Peyer's patch (tissue), 4 donors: ENCODE results near the gene PRAMEF18. TPM values are rescaled to one million over a fixed set of nuclear protein-coding genes. Genes with fewer than 3 reads are reported as not detected.
"Not testable (repeated sequence)": the region's sequence is repeated elsewhere in the genome, so short reads cannot be mapped to it uniquely, and the experiment has no call there.

Source experiments
- DNase-seq, 3 donors: peaks; one replicate each; pipeline ENCODE4 v3.0.0-alpha.2; 2017 to 2019
- H3K27ac ChIP-seq, 4 donors: fragments of 200-600 bp; sonication (generic); one replicate each; pipeline ENCODE4 v1.5.1; 2016 to 2019
- H3K27me3 ChIP-seq, 2 donors: fragments of 200-600 bp; sonication (generic); one replicate each; pipeline ENCODE4 v1.5.1; 2019
- H3K36me3 ChIP-seq, 3 donors: fragments of 200-600 bp; sonication (generic); one replicate each; pipeline ENCODE4 v1.5.1; 2016 to 2019
- H3K4me1 ChIP-seq, 4 donors: fragments of 200-600 bp; sonication (generic); one replicate each; pipeline ENCODE4 v1.5.1; 2016 to 2019
- H3K4me3 ChIP-seq, 4 donors: fragments of 200-600 bp; sonication (generic); 1 replicate in 3 of 4; 2 replicates in 1 of 4; pipeline ENCODE4 v1.5.1; 2016 to 2019; ENCODE audit warnings: mild to moderate bottlenecking in 1 of 4
- H3K9me3 ChIP-seq, 4 donors: fragments of 200-600 bp; sonication (generic); one replicate each; pipeline ENCODE4 v1.5.1; 2016 to 2019; ENCODE audit warnings: mild to moderate bottlenecking in 1 of 4
- POLR2A ChIP-seq, 2 donors: fragments of 450-650 bp; IDR thresholded peaks; one replicate each; pipeline ENCODE4 v1.5.1; 2017; ENCODE audit warnings: antibody characterized with exemption in 2 of 2, mild to moderate bottlenecking in 2 of 2, moderate library complexity in 2 of 2
- total RNA-seq, 4 donors: library from RNA; depleted of rRNA; stranded (reverse); fragments of >200 nt; gene quantifications; one replicate each; pipeline ENCODE4 v1.1.0, GENCODE V29; 2016
- TF ChIP-seq, protein P1 (sequence below), 6 experiments: fragments of 450-650 bp in 4 of 6; fragments of 200-600 bp in 2 of 6; sonication (generic) in 1 of 6; IDR thresholded peaks; one replicate each; pipeline ENCODE4 v1.5.1; 2017 to 2019; ENCODE audit warnings: antibody characterized with exemption in 6 of 6, mild to moderate bottlenecking in 3 of 6, moderate library complexity in 1 of 6

PRAMEF18 gene
- total RNA-seq, 4 donors from 2014 or later, result not detected

DNA sequence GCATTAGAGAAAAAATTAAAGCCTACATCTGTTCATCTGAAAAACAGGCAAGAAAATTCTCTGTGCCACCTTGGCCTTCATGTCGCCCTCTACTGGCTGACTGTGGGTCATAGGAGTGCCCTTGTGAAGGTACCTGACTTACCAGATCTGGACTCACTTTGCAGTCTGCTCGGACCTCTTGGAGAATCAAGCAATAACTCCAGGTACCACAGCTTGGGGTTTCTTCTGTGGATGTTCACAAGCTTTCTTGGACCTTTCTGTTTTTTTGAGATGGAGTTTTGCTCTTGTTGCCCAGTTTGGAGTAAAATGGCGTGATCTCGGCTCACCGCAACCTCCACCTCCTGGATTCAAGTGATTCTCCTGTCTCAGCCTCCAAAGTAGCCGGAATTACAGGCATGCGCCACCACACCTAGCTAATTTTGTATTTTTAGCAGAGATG lies 2.4 kb upstream of the PRAMEF18 start:
- no peaks in the 10 kb centered on the region for H3K27me3 ChIP-seq
- H3K36me3 ChIP-seq, result no peaks in the 10 kb centered on the region
- TF ChIP-seq POLR2A (IDR thresholded peaks at IDR 0.05), result no peak
- TF ChIP-seq, protein P1, sequence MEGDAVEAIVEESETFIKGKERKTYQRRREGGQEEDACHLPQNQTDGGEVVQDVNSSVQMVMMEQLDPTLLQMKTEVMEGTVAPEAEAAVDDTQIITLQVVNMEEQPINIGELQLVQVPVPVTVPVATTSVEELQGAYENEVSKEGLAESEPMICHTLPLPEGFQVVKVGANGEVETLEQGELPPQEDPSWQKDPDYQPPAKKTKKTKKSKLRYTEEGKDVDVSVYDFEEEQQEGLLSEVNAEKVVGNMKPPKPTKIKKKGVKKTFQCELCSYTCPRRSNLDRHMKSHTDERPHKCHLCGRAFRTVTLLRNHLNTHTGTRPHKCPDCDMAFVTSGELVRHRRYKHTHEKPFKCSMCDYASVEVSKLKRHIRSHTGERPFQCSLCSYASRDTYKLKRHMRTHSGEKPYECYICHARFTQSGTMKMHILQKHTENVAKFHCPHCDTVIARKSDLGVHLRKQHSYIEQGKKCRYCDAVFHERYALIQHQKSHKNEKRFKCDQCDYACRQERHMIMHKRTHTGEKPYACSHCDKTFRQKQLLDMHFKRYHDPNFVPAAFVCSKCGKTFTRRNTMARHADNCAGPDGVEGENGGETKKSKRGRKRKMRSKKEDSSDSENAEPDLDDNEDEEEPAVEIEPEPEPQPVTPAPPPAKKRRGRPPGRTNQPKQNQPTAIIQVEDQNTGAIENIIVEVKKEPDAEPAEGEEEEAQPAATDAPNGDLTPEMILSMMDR (IDR thresholded peaks at IDR 0.05), result peak in 2 of 6 experiments; percentile 14 to 37
- H3K4me3 ChIP-seq, result no peak overlapping the region
- no peaks in the 10 kb centered on the region for H3K9me3 ChIP-seq
- H3K4me1 ChIP-seq, result no peaks in the 10 kb centered on the region
- no peak overlapping the region for H3K27ac ChIP-seq
- peak in 1 of 3 donors; percentile 71 for DNase-seq

DNA sequence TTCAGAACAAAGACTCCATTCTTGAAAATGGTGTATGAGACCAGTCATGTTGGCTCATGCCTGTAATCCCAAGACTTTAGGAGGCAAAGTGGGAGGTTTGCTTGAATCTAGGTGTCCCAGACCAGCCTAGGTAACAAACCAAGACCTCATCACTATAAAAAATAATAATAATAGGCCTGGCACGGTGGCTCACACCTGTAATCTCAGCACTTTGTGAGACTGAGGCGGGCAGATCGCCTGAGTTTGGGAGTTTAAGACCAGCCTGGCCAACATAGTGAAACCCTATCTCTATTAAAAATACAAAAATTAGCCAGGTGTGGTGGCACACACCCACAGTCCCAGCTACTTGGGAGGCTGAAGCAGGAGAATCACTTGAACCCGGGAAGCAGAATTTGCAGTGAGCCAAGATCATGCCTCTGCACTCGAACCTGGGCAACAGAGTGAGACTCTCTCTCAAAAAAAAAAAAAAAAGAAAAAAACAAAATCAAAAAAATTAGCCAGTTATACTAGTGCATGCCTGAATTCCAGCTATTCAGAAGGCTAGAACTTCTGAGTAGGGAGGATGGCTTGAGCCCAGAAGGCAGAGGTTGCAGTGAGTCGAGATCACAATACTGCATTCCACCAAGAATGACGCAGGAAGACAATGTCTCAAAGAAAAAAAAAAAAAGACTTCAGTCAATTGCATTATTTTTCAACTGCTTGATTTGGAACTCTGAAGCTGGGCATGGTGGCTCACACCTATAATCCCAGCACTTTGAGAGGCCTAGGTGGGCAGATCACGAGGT lies 1.5 kb upstream of the PRAMEF18 start:
- not testable (repeated sequence) for H3K27me3 ChIP-seq, H3K9me3 ChIP-seq, H3K36me3 ChIP-seq, H3K4me1 ChIP-seq, DNase-seq, H3K27ac ChIP-seq, H3K4me3 ChIP-seq

DNA sequence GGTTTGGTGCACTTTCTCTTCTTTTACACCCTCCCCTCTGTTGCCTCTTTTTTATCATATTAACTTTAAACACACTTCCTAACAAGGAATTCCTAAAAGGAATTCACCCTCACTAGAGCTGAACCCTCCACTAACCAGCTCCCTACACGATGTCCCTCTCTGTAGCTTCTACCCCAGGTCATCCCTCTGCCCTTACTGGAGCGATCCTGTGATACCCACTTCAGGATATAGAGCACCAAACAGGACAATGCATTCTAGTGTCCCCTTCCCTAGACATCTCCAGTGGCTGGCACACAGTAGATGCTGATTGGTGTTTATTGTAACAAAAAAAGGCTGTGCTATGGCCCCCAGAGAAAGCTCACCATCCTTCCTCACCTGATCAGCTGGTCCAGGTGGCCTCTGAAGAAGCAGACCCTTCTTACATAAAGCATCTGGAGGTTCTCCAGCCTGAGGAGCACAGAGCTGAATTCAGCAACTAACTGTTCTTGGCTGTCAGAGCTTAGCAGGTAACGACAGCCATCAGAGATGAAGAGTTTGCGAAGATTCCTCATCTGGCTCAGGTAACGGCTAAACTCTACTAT lies 1.4 kb downstream of the PRAMEF18 start:
- no peaks in the 10 kb centered on the region for H3K9me3 ChIP-seq
- DNase-seq, result peak in 1 of 3 donors; percentile 8
- H3K27ac ChIP-seq, result no peak overlapping the region
- TF ChIP-seq, protein P1 (IDR thresholded peaks at IDR 0.05), result no peak
- TF ChIP-seq POLR2A (IDR thresholded peaks at IDR 0.05), result no peak
- no peak overlapping the region for H3K4me3 ChIP-seq
- H3K27me3 ChIP-seq, result no peaks in the 10 kb centered on the region
- no peaks in the 10 kb centered on the region for H3K4me1 ChIP-seq
- no peaks in the 10 kb centered on the region for H3K36me3 ChIP-seq

GRCh38 chr1:13222788-13223187 lies 3.2 kb downstream of the PRAMEF18 start:
- H3K9me3 ChIP-seq, H3K36me3 ChIP-seq, H3K27ac ChIP-seq, H3K4me1 ChIP-seq, H3K4me3 ChIP-seq, DNase-seq, H3K27me3 ChIP-seq: not testable (repeated sequence)

- DNase-seq, H3K9me3 ChIP-seq, H3K36me3 ChIP-seq, H3K4me3 ChIP-seq, H3K27me3 ChIP-seq, H3K27ac ChIP-seq, H3K4me1 ChIP-seq: not testable (repeated sequence)
Measured at GRCh38 chr1:13219203-13219602, 6.8 kb downstream of the PRAMEF18 start.

DNA sequence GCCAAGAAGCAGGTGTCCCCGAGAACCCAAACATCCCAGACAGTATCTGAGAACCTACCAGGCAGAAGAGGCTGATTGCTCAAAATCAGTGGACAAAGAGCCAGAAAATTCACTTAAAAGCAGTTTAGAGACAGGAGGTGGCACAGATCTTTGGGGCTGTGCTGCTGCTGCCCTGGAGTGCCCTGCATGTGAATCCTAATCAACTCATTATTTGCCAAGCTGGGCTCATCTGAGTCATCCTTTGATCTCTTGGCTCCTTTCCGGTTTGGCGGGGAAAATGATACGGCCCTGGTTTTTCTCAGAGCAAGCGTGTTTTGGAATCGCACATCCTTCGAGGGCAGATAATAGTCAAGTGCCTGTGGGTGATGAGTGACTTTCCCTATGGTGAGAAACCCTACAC lies 9.3 kb downstream of the PRAMEF18 start:
- H3K36me3 ChIP-seq, H3K4me1 ChIP-seq, H3K27ac ChIP-seq, H3K27me3 ChIP-seq, DNase-seq, H3K9me3 ChIP-seq, H3K4me3 ChIP-seq: not testable (repeated sequence)

DNA sequence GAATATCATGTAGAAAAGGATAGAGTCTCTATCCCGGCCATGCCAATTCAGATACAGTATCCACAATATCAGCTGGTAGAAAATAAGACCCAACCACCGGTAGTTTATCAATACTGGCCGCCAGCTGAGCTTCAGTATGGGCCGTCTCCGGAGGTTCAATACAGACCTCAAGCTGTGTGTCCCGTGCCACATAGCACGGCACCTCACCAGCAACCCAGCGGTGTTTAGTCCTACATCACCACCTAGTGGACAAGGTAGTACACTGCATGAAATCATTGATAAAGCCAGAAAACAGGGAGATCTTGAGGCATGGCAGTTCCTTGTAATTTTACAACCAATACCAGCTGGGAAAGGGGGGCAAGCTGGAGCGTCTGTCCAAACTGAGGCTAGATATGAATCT lies 17.2 kb downstream of the PRAMEF18 start:
- H3K27ac ChIP-seq, H3K4me1 ChIP-seq, H3K9me3 ChIP-seq, H3K4me3 ChIP-seq, H3K36me3 ChIP-seq, DNase-seq, H3K27me3 ChIP-seq: not testable (repeated sequence)

GRCh38 chr1:13201309-13201708 lies 24.6 kb downstream of the PRAMEF18 start, which contains the start of gene PRAMEF13:
PRAMEF13 (minus strand) TSS chr1:13201409; CDS start chr1:13199589, 1,820 bp downstream.
- not testable (repeated sequence) for H3K4me3 ChIP-seq, H3K4me1 ChIP-seq, H3K36me3 ChIP-seq, H3K27ac ChIP-seq, DNase-seq, H3K9me3 ChIP-seq, H3K27me3 ChIP-seq

Other genes with a start within 250 kb of the PRAMEF18 start
- gene PRAMEF27, start 169.6 kb downstream of the PRAMEF18 start, total RNA-seq, result not detected
- not detected for gene HNRNPCL3, start 165.4 kb downstream of the PRAMEF18 start, total RNA-seq
- gene PRAMEF25, start 155.4 kb downstream of the PRAMEF18 start, total RNA-seq, result not detected
- not detected for gene HNRNPCL2, start 109.3 kb downstream of the PRAMEF18 start, total RNA-seq
- not detected for gene PRAMEF26, start 70.1 kb downstream of the PRAMEF18 start, total RNA-seq
- gene HNRNPCL4, start 60.5 kb downstream of the PRAMEF18 start, total RNA-seq, result not detected
- not detected for gene PRAMEF9, start 54.3 kb downstream of the PRAMEF18 start, total RNA-seq
- not detected for gene PRAMEF13, start 24.7 kb downstream of the PRAMEF18 start, total RNA-seq
- not detected for gene PRAMEF5, start 28.0 kb upstream of the PRAMEF18 start, total RNA-seq
- gene PRAMEF8, start 59.0 kb upstream of the PRAMEF18 start, total RNA-seq, result not detected
- not detected for gene PRAMEF33, start 77.4 kb upstream of the PRAMEF18 start, total RNA-seq
- gene PRAMEF15, start 89.4 kb upstream of the PRAMEF18 start, total RNA-seq, result not detected
- not detected for gene PRAMEF14, start 121.0 kb upstream of the PRAMEF18 start, total RNA-seq
- gene PRAMEF19, start 145.8 kb upstream of the PRAMEF18 start, total RNA-seq, result not detected
- gene PRAMEF17, start 163.5 kb upstream of the PRAMEF18 start, total RNA-seq, result not detected
- not detected for gene PRAMEF20, start 184.3 kb upstream of the PRAMEF18 start, total RNA-seq